ENCODE results near the gene DCXR. TPM values are rescaled to one million over a fixed set of nuclear protein-coding genes. Genes with fewer than 3 reads are reported as not detected.

The DCXR gene
- polyA plus RNA-seq, 1 experiment: 66.0 TPM

DNA sequence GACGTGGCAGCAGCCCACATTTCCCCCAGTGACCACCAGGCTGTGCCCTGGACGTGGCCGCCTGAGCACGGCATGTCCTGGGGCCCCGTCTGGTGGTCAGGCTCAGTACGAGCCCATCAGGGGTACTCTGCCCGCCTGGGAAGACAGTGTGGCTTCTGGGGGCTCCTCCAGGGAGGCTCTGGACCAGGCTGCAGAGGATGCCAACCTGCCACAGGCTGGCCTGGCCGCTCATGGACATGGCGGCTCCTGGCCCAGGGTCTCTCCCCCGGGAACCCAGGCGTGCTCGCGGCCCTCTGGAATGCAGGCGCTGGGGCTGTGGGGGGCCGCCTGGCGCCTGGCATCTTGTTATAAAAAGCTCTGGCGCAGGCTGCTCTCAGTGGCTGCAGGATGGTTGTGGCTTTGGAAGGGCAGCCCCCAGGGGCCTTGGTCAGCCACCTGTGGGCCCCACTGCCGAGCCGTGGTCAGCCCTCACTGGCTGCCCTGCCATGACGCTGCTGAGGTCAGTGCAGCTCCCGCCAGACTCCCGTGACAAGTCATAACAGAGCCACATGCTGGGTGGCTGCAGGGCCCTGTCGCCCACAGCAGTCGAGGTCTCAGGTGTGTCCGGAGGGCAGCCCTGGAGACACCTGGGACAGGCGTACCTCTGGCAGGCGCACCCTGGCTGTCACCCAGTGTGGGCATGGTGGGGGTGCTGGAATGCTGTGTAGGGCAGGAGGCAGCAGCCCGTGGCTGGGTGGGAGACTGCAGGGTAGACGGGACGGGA lies 29.8 kb downstream of the DCXR start:
- Histone ChIP-seq H3K27me3 (ENCODE audit: control insufficient read depth, insufficient read depth, low read length) (no peaks in the 10 kb centered on the region), H3K4me3 (ENCODE audit: low read depth, low read length) (no peak overlapping the region), H3K36me3 (ENCODE audit: control insufficient read depth, insufficient read depth, low read length) (peaks cover 2% of the 10 kb centered on the region; the same call in 1 of the 2 replicates)
- no peak for DNase-seq (ENCODE audit: low read depth)
- ChIA-PET POLR2A (no interaction called here), CTCF (interaction anchor here (0.5 to 1.4 kb wide), 2 partner anchors 12 to 17 kb away, joined by 3 to 4 read pairs; no protein-coding TSS in a partner anchor)
- TF ChIP-seq, protein P1, sequence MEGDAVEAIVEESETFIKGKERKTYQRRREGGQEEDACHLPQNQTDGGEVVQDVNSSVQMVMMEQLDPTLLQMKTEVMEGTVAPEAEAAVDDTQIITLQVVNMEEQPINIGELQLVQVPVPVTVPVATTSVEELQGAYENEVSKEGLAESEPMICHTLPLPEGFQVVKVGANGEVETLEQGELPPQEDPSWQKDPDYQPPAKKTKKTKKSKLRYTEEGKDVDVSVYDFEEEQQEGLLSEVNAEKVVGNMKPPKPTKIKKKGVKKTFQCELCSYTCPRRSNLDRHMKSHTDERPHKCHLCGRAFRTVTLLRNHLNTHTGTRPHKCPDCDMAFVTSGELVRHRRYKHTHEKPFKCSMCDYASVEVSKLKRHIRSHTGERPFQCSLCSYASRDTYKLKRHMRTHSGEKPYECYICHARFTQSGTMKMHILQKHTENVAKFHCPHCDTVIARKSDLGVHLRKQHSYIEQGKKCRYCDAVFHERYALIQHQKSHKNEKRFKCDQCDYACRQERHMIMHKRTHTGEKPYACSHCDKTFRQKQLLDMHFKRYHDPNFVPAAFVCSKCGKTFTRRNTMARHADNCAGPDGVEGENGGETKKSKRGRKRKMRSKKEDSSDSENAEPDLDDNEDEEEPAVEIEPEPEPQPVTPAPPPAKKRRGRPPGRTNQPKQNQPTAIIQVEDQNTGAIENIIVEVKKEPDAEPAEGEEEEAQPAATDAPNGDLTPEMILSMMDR (IDR thresholded peaks at IDR 0.05; ENCODE audit: insufficient read depth, low read depth, low read length): no peak

DNA sequence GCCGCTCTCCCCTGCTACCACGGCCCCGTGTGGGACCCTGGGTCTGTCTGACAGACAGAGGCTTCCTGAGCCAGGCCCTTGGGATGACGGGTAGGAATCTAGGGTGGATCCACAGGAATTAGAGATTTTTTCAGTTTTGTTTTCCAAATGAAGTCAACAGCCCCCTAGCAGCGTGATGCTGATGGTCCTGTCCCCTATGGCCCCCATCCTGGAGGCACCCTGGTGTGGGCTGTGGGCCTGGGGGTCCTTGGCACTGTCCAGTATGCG lies 30.3 kb downstream of the DCXR start:
- no peak for DNase-seq (ENCODE audit: low read depth)
- POLR2A ChIA-PET: no interaction called here
- H3K27me3 ChIP-seq (ENCODE audit: control insufficient read depth, insufficient read depth, low read length): no peaks in the 10 kb centered on the region
- H3K36me3 ChIP-seq (ENCODE audit: control insufficient read depth, insufficient read depth, low read length): peaks cover 2% of the 10 kb centered on the region; the same call in 1 of the 2 replicates
- CTCF ChIA-PET: no interaction called here
- H3K4me3 ChIP-seq (ENCODE audit: low read depth, low read length): no peak overlapping the region
- TF ChIP-seq, protein P1 (IDR thresholded peaks at IDR 0.05; ENCODE audit: insufficient read depth, low read depth, low read length): no peak

DNA sequence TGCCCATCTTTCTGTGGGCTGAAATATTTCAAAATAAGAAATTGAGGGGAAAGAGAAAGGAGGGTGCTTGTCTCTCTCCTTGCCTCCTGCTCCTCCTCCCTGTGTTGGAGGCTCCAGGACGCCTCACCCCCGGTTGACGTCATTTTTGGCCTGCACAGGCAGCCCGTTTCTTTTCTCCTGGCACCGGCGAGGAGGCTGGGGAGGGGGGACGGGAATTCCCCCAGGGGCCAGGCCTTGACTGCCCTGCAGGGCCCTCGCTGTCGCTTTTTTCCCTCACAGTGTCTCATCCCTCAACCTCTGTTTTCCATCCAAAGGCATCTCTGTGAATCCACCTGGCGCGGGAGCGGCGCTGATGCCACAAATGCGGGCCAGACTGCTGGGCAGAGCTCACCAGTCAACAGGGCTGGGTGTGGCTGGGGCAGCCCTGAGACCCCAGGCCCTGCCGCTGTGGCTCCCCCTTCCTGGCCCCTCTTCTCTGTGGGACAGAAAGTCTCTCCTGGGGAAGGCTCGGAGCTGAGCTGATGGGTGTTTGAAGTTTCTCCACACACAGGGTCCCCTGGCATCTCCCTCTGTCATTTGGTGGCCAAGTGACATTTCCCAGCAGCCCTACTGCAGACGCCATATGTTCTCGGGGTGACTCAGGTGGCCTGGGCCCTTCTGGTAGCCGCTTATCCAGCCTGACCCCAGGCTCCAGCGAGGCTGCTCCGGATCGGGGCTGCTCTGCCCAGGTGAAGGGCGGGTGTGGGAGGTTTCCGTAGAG lies 30.8 kb downstream of the DCXR start:
- TF ChIP-seq, protein P1 (IDR thresholded peaks at IDR 0.05; ENCODE audit: insufficient read depth, low read depth, low read length): no peak
- no peak for DNase-seq (ENCODE audit: low read depth)
- no peaks in the 10 kb centered on the region for H3K27me3 ChIP-seq (ENCODE audit: control insufficient read depth, insufficient read depth, low read length)
- peaks cover 2% of the 10 kb centered on the region; the same call in 1 of the 2 replicates for H3K36me3 ChIP-seq (ENCODE audit: control insufficient read depth, insufficient read depth, low read length)
- ChIA-PET CTCF (no interaction called here), POLR2A (no interaction called here)
- no peak overlapping the region for H3K4me3 ChIP-seq (ENCODE audit: low read depth, low read length)

DNA sequence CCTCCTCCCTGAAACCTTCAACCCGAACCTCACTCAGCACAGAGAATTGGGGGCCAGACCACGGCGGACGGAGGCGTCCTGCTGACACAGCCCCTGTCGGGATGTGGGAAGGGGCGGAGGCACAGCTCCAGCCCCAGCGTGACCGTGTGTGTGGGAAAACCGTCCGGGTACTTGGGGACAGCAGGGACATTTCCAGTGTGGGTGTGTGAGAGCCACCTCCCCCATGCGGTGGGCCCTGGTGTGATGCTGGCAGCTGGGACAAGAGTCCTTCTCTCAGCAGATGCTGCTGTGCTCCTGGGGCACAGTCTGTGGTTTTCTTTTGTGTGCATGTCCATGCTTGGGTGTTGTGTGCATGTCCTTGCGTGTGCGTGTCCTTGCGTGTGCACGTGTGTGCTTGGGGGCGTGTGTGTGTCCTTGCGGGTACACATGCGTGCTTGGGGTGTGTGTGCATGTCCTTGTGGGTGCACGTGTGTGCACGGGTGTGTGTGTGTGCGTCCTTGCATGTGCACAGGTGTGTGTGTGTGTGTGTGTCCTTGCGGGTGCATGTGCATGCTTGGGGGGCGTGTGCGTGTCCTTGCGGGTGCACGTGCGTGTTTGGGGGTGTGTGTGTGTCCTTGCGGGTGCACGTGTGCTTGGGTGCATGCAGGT lies 31.7 kb downstream of the DCXR start:
- TF ChIP-seq, protein P1 (IDR thresholded peaks at IDR 0.05; ENCODE audit: insufficient read depth, low read depth, low read length): no peak
- no peak for DNase-seq (ENCODE audit: low read depth)
- Histone ChIP-seq H3K4me3 (ENCODE audit: low read depth, low read length) (no peak overlapping the region), H3K27me3 (ENCODE audit: control insufficient read depth, insufficient read depth, low read length) (no peaks in the 10 kb centered on the region), H3K36me3 (ENCODE audit: control insufficient read depth, insufficient read depth, low read length) (no peaks in the 10 kb centered on the region; the same call in 1 of the 2 replicates)
- ChIA-PET CTCF (interaction anchor here (4.5 kb wide), 1 partner anchor 14 kb away, joined by 28 read pairs; no protein-coding TSS in a partner anchor), POLR2A (no interaction called here)

Measured in BJ (cell line).